Measurements from ENCODE around the gene CFAP107.
"Not testable (repeated sequence)": the region's sequence is repeated elsewhere in the genome, so short reads cannot be mapped to it uniquely, and the experiment has no call there.

Gene CFAP107

GRCh38 chr1:12781488-12781887 lies 35.5 kb downstream of the CFAP107 start:
- DNase-seq, result not testable (repeated sequence)

- DNase-seq, result not testable (repeated sequence)
These were observed 37.8 kb downstream of the CFAP107 start for GRCh38 chr1:12783783-12784182.

- DNase-seq, result not testable (repeated sequence)
These were observed 38.7 kb downstream of the CFAP107 start for GRCh38 chr1:12784729-12785128.

GRCh38 chr1:12791097-12791496 lies 45.1 kb downstream of the CFAP107 start, which contains the start of gene PRAMEF1:
PRAMEF1 (plus strand) TSS chr1:12791397; CDS start chr1:12793228, 1,831 bp downstream.
- not testable (repeated sequence) for DNase-seq

GRCh38 chr1:12798911-12799310 lies 52.9 kb downstream of the CFAP107 start:
- DNase-seq, result no peak

GRCh38 chr1:12799730-12800129 lies 53.7 kb downstream of the CFAP107 start:
- DNase-seq, result no peak

- no peak for DNase-seq
These were observed 63.9 kb downstream of the CFAP107 start for GRCh38 chr1:12809933-12810332.

GRCh38 chr1:12810691-12811408 lies 64.8 kb downstream of the CFAP107 start:
- DNase-seq, result no peak

- DNase-seq, result no peak
These were observed 65.4 kb downstream of the CFAP107 start for GRCh38 chr1:12811409-12811784.
